ENCODE results near the gene HIP1. TPM values are rescaled to one million over a fixed set of nuclear protein-coding genes. Genes with fewer than 3 reads are reported as not detected.

The HIP1 gene
- total and polyA plus RNA-seq, 2 of the 13 experiments (the other 11 are each of a cell fraction or from before 2014, with no cell fraction given), result 4.5 to 6.2 TPM

- TF ChIP-seq GATA4 (IDR thresholded peaks at IDR 0.05; ENCODE audit: borderline replicate concordance, low read depth) (no peak), NCOR1 (IDR thresholded peaks at IDR 0.05; ENCODE audit: borderline replicate concordance, low read length) (no peak), ZNF569 (CRISPR knock-in tag; IDR thresholded peaks at IDR 0.05; ENCODE audit: borderline replicate concordance) (no peak), MXD1 (CRISPR knock-in tag; IDR thresholded peaks at IDR 0.05) (no peak), ZNF501 (CRISPR knock-in tag; IDR thresholded peaks at IDR 0.05) (no peak), ZNF660 (CRISPR knock-in tag; IDR thresholded peaks at IDR 0.05; ENCODE audit: borderline replicate concordance, low read depth) (no peak), ZNF24 (IDR thresholded peaks at IDR 0.05) (no peak), KMT2B (CRISPR knock-in tag; IDR thresholded peaks at IDR 0.05) (no peak), ZBTB20 (CRISPR knock-in tag; IDR thresholded peaks at IDR 0.05; ENCODE audit: borderline replicate concordance, low read depth) (no peak; the same call in 1 of the 2 replicates), TBX2 (CRISPR knock-in tag; IDR thresholded peaks at IDR 0.05; ENCODE audit: borderline replicate concordance) (peak; percentile 77; the same call in 1 of the 2 replicates), ZNF770 (CRISPR knock-in tag; IDR thresholded peaks at IDR 0.05) (no peak), TP53 (CRISPR knock-in tag; conservative IDR thresholded peaks at IDR 0.05) (no peak), FLYWCH1 (CRISPR knock-in tag; IDR thresholded peaks at IDR 0.05) (no peak), ZBTB39 (CRISPR knock-in tag; IDR thresholded peaks at IDR 0.05) (no peak), CHCHD3 (CRISPR knock-in tag; IDR thresholded peaks at IDR 0.05) (no peak), KAT7 (CRISPR knock-in tag; IDR thresholded peaks at IDR 0.05; ENCODE audit: borderline replicate concordance) (no peak), ZNF530 (CRISPR knock-in tag; IDR thresholded peaks at IDR 0.05; ENCODE audit: low read depth) (no peak), HMGA1 (CRISPR knock-in tag; conservative IDR thresholded peaks at IDR 0.05) (no peak), NFIC (IDR thresholded peaks at IDR 0.05; ENCODE audit: low read length) (no peak), HHEX (CRISPR knock-in tag; IDR thresholded peaks at IDR 0.05) (peak; percentile 59; the same call in 1 of the 2 replicates), RFXAP (CRISPR knock-in tag; IDR thresholded peaks at IDR 0.05; ENCODE audit: borderline replicate concordance) (no peak), ELF1 (CRISPR knock-in tag; IDR thresholded peaks at IDR 0.05) (peak; percentile 51; the same call in 1 of the 2 replicates), IRF9 (CRISPR knock-in tag; IDR thresholded peaks at IDR 0.05; ENCODE audit: borderline replicate concordance) (no peak), SETDB1 (CRISPR knock-in tag; IDR thresholded peaks at IDR 0.05; ENCODE audit: borderline replicate concordance) (no peak), FOSL1 (CRISPR knock-in tag; IDR thresholded peaks at IDR 0.05; ENCODE audit: borderline replicate concordance) (no peak)
Observed at GRCh38 chr7:75727881-75728593, 10.7 kb downstream of the HIP1 start (continued).

Data from HepG2 (cell line).